WTC11 (cell line): ENCODE measurements around the gene CLDN9. TPM values are rescaled to one million over a fixed set of nuclear protein-coding genes. Genes with fewer than 3 reads are reported as not detected.
A peak's percentile ranks its signal among the peaks of the same experiment; 100 is the strongest.

ENCODE experiments used
- AR ChIP-seq: fragments of 250-450 bp; sonication (Bioruptor Pico); IDR thresholded peaks from 2 replicates; pipeline ENCODE4 v1.9.0; 2021; ENCODE audit warnings: mild to moderate bottlenecking
- ATF1 ChIP-seq: sonication (generic); formaldehyde crosslinking; IDR thresholded peaks from 2 replicates; pipeline ENCODE4 v1.8.1; 2023; ENCODE audit warnings: mild to moderate bottlenecking, moderate library complexity, missing genetic modification reagents
- ATF2 ChIP-seq: sonication (generic); formaldehyde crosslinking; IDR thresholded peaks from 2 replicates; pipeline ENCODE4 v1.8.1; 2022; ENCODE audit warnings: low read depth, missing genetic modification reagents, borderline replicate concordance
- CTCF ChIP-seq: fragments of 200-600 bp; IDR thresholded peaks from 2 replicates; pipeline ENCODE4 v1.8.0; 2022; ENCODE audit warnings: antibody characterized with exemption
- E2F5 ChIP-seq: sonication (generic); formaldehyde crosslinking; IDR thresholded peaks from 2 replicates; pipeline ENCODE4 v1.8.1; 2022; ENCODE audit warnings: mild to moderate bottlenecking, moderate library complexity, missing genetic modification reagents
- FOXK1 ChIP-seq: sonication (generic); formaldehyde crosslinking; IDR thresholded peaks from 2 replicates; pipeline ENCODE4 v1.8.0; 2022; ENCODE audit warnings: mild to moderate bottlenecking, moderate library complexity, missing genetic modification reagents
- GABPB1 ChIP-seq: sonication (generic); formaldehyde crosslinking; IDR thresholded peaks from 2 replicates; pipeline ENCODE4 v1.8.1; 2023; ENCODE audit warnings: mild to moderate bottlenecking, missing genetic modification reagents
- GTF2I ChIP-seq: fragments of 250-450 bp; sonication (Bioruptor Pico); conservative IDR thresholded peaks from 2 replicates; pipeline ENCODE4 v1.4.0; 2021; ENCODE audit warnings: mild to moderate bottlenecking
- HMGA2 ChIP-seq: fragments of 250-450 bp; sonication (Bioruptor Pico); IDR thresholded peaks from 2 replicates; pipeline ENCODE4 v1.4.0; 2021; ENCODE audit warnings: mild to moderate bottlenecking, moderate library complexity
- NR2C2 ChIP-seq: sonication (generic); formaldehyde crosslinking; IDR thresholded peaks from 2 replicates; pipeline ENCODE4 v1.8.0; 2022; ENCODE audit warnings: mild to moderate bottlenecking, missing genetic modification reagents
- PRDM15 ChIP-seq: sonication (generic); formaldehyde crosslinking; IDR thresholded peaks from 2 replicates; pipeline ENCODE4 v1.8.0; 2022; ENCODE audit warnings: missing genetic modification reagents
- PREB ChIP-seq: sonication (generic); formaldehyde crosslinking; IDR thresholded peaks from 2 replicates; pipeline ENCODE4 v1.8.1; 2022; ENCODE audit warnings: mild to moderate bottlenecking, missing genetic modification reagents, moderate library complexity, borderline replicate concordance
- RELA ChIP-seq: sonication (generic); formaldehyde crosslinking; IDR thresholded peaks from 2 replicates; pipeline ENCODE4 v1.8.1; 2022; ENCODE audit warnings: missing genetic modification reagents, mild to moderate bottlenecking, borderline replicate concordance
- SMAD3 ChIP-seq: sonication (generic); formaldehyde crosslinking; IDR thresholded peaks from 2 replicates; pipeline ENCODE4 v1.8.0; 2022; ENCODE audit warnings: missing genetic modification reagents, mild to moderate bottlenecking, borderline replicate concordance
- SOX15 ChIP-seq: fragments of 250-450 bp; sonication (Bioruptor Pico); IDR thresholded peaks from 2 replicates; pipeline ENCODE4 v1.9.0; 2021; ENCODE audit warnings: mild to moderate bottlenecking
- USF1 ChIP-seq: sonication (generic); formaldehyde crosslinking; IDR thresholded peaks from 2 replicates; pipeline ENCODE4 v1.8.0; 2022; ENCODE audit warnings: mild to moderate bottlenecking, missing genetic modification reagents
- USF2 ChIP-seq: sonication (generic); formaldehyde crosslinking; IDR thresholded peaks from 2 replicates; pipeline ENCODE4 v1.8.1; 2023; ENCODE audit warnings: mild to moderate bottlenecking, missing genetic modification reagents, moderate library complexity
- ZBTB21 ChIP-seq: sonication (generic); formaldehyde crosslinking; IDR thresholded peaks from 2 replicates; pipeline ENCODE4 v1.8.1; 2023; ENCODE audit warnings: mild to moderate bottlenecking, missing genetic modification reagents, borderline replicate concordance
- ZBTB43 ChIP-seq: sonication (generic); formaldehyde crosslinking; IDR thresholded peaks from 2 replicates; pipeline ENCODE4 v1.8.1; 2023; ENCODE audit warnings: mild to moderate bottlenecking, missing genetic modification reagents
- ZNF416 ChIP-seq: fragments of 250-450 bp; sonication (Bioruptor Pico); IDR thresholded peaks from 2 replicates; pipeline ENCODE4 v1.9.0; 2021; ENCODE audit warnings: mild to moderate bottlenecking, inconsistent platforms
- total RNA-seq: library from RNA; stranded (reverse); gene quantifications from 3 replicates; pipeline ENCODE4 v1.2.3, GENCODE V29; 2021

Gene CLDN9
- total RNA-seq, 1 experiment from 2014 or later, result 0.92 TPM

- TF ChIP-seq PREB (CRISPR knock-in tag), result no peak
- TF ChIP-seq GTF2I (CRISPR knock-in tag), result no peak
- no peak for TF ChIP-seq SOX15
- no peak for TF ChIP-seq USF2 (CRISPR knock-in tag)
- TF ChIP-seq USF1 (CRISPR knock-in tag), result no peak
- peak; percentile 29; the same call in 1 of the 2 replicates for TF ChIP-seq SMAD3
- TF ChIP-seq FOXK1 (CRISPR knock-in tag), result peak; percentile 21; the same call in 1 of the 2 replicates
- TF ChIP-seq GABPB1 (CRISPR knock-in tag), result no peak; the same call in 1 of the 2 replicates
- TF ChIP-seq HMGA2 (CRISPR knock-in tag), result no peak
- TF ChIP-seq AR (CRISPR knock-in tag), result no peak
- no peak for TF ChIP-seq NR2C2 (CRISPR knock-in tag)
- no peak for TF ChIP-seq RELA
- TF ChIP-seq CTCF, result 0 out of 2 replicates have a peak, but pooled peaks have one; percentile 9
- TF ChIP-seq ZBTB43, result no peak
- peak; percentile 60; the same call in 1 of the 2 replicates for TF ChIP-seq E2F5 (CRISPR knock-in tag)
- TF ChIP-seq ZNF416 (CRISPR knock-in tag), result no peak
- TF ChIP-seq ZBTB21, result no peak
- no peak for TF ChIP-seq ATF2 (CRISPR knock-in tag)
- no peak for TF ChIP-seq PRDM15 (CRISPR knock-in tag)
- no peak; the same call in 1 of the 2 replicates for TF ChIP-seq ATF1 (CRISPR knock-in tag)
Observed at GRCh38 chr16:2969545-2970521, 42.9 kb upstream of the CLDN9 start (continued).
